WERI-Rb-1 (cell line): Measurements from ENCODE around the gene IPO5.
"Not testable (repeated sequence)": the region's sequence is repeated elsewhere in the genome, so short reads cannot be mapped to it uniquely, and the experiment has no call there.

Source experiments
- DNase-seq: peaks from one replicate; pipeline ENCODE4 v3.0.0-alpha.2; 2020
- H3K27ac ChIP-seq: fragments of 250-450 bp; sonication (Bioruptor Pico); 2 replicates; pipeline ENCODE4 v1.5.1; 2020; ENCODE audit warnings: mild to moderate bottlenecking, moderate library complexity
- H3K27me3 ChIP-seq: fragments of 250-450 bp; sonication (Bioruptor Pico); 2 replicates; pipeline ENCODE4 v1.5.1; 2021; ENCODE audit warnings: mild to moderate bottlenecking, low read depth, moderate library complexity; ENCODE audit not compliant: insufficient read depth, severe bottlenecking
- H3K36me3 ChIP-seq: fragments of 250-450 bp; sonication (Bioruptor Pico); 2 replicates; pipeline ENCODE4 v1.5.1; 2020; ENCODE audit warnings: mild to moderate bottlenecking, moderate library complexity
- H3K4me3 ChIP-seq: 2 replicates; pipeline ENCODE4 v1.5.1; 2011; ENCODE audit warnings: low read depth, mild to moderate bottlenecking, control low read depth, low read length
- H3K9me3 ChIP-seq: fragments of 250-450 bp; sonication (Bioruptor Pico); 2 replicates; pipeline ENCODE4 v1.5.1; 2021; ENCODE audit warnings: mild to moderate bottlenecking, moderate library complexity; ENCODE audit not compliant: severe bottlenecking
- CTCF ChIP-seq: IDR thresholded peaks from 2 replicates; pipeline ENCODE4 v1.5.1; 2011; ENCODE audit warnings: low read depth, mild to moderate bottlenecking, control low read depth, inconsistent platforms, low read length

Gene IPO5

DNA sequence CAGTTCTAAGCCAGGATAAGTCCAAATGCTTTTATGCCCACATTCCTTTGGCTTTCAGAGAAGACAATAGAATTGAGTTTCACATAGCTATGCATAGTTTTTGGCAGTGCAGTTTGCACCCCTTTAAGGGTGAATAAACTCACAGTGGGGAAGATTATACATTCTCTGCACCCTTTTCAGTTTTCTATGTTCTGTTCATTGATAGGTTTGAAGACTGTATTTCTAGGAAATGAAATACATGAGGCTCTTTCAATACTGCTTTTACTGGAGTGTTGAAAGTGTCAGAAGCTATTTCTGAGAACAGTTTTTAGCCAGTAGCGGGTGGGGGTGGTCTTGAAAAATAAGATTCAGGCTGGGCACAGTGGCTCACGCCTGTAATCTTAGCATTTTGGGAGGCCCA lies 46.2 kb downstream of the IPO5 start:
- H3K36me3 ChIP-seq: peaks cover 95% of the 10 kb centered on the region

GRCh38 chr13:98004107-98004506 lies 50.6 kb downstream of the IPO5 start:
- Histone ChIP-seq H3K27ac (no peak overlapping the region), H3K27me3 (no peaks in the 10 kb centered on the region), H3K4me3 (no peak overlapping the region), H3K36me3 (peaks cover 96% of the 10 kb centered on the region), H3K9me3 (no peaks in the 10 kb centered on the region)
- no peak for TF ChIP-seq CTCF
- no peak for DNase-seq

More for the DNA sequence above, 46.2 kb downstream of the IPO5 start:
- Histone ChIP-seq H3K9me3 (no peaks in the 10 kb centered on the region), H3K27ac (no peak overlapping the region), H3K4me3 (no peak overlapping the region), H3K27me3 (no peaks in the 10 kb centered on the region)
- TF ChIP-seq CTCF: no peak
- no peak for DNase-seq

DNA sequence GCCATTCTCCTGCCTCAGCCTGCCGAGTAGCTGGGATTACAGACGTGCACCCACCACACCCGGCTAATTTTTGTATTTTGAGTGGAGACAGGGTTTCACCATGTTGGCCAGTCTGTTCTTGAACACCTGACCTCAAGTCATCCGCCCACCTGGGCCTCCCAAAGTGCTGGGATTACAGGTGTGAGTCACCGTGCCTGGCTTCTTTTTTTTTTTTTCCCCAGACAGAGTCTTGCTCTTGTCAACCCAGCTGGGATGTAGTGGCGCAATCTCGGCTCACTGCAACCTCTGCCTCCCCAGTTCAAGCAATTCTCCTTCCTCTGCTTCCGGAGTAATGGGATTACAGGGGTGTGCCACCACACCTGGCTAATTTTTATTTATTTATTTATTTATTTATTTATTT lies 51.5 kb downstream of the IPO5 start:
- not testable (repeated sequence) for H3K27ac ChIP-seq, H3K9me3 ChIP-seq, DNase-seq, H3K27me3 ChIP-seq, H3K4me3 ChIP-seq
- peaks cover 96% of the 10 kb centered on the region for H3K36me3 ChIP-seq

- TF ChIP-seq CTCF: no peak
- H3K36me3 ChIP-seq: peaks cover 95% of the 10 kb centered on the region
- no peaks in the 10 kb centered on the region for H3K9me3 ChIP-seq
- no peaks in the 10 kb centered on the region for H3K27me3 ChIP-seq
- H3K4me3 ChIP-seq: no peak overlapping the region
- DNase-seq: no peak
- no peak overlapping the region for H3K27ac ChIP-seq
Measured at GRCh38 chr13:98007001-98007400, 53.5 kb downstream of the IPO5 start.

GRCh38 chr13:98013241-98013640 lies 59.8 kb downstream of the IPO5 start:
- Histone ChIP-seq H3K27me3 (no peaks in the 10 kb centered on the region), H3K36me3 (peaks cover 98% of the 10 kb centered on the region), H3K27ac (no peak overlapping the region), H3K4me3 (no peak overlapping the region), H3K9me3 (no peaks in the 10 kb centered on the region)
- no peak for TF ChIP-seq CTCF
- no peak for DNase-seq

DNA sequence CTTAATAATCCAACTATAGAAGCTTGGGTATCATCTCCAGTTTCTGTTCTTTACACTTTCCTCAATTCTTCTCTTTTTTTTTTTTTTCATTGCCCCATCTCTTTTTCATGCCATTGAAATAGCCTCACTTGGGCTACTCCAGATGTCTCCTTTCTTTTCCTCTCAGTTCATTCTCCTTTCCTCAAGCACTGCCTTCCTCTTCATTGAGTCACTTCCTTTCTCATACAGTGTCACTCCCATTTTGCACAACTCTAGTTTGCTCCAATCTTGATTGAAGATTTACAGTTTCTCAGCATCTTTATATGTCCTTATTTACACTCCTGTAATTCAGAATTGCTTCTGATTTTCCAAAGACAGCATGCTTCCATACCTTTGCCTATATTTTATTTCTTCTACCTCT lies 61.3 kb downstream of the IPO5 start:
- Histone ChIP-seq H3K36me3 (peaks cover 98% of the 10 kb centered on the region), H3K4me3 (no peak overlapping the region), H3K27me3 (no peaks in the 10 kb centered on the region), H3K27ac (no peak overlapping the region), H3K9me3 (no peaks in the 10 kb centered on the region)
- TF ChIP-seq CTCF: no peak
- DNase-seq: no peak
